GM23248 (cell line): Measurements from ENCODE around the gene CRYBB1.

Experiments
- EZH2 ChIP-seq: fragments of 200-600 bp; sonication (generic); IDR thresholded peaks from 2 replicates; pipeline ENCODE4 v1.6.1; 2018; ENCODE audit warnings: antibody characterized with exemption, mild to moderate bottlenecking; ENCODE audit not compliant: insufficient read depth, poor library complexity, severe bottlenecking
- EZH2phosphoT487 ChIP-seq: fragments of 200-600 bp; sonication (generic); IDR thresholded peaks from 2 replicates; pipeline ENCODE4 v1.6.1; 2018; ENCODE audit warnings: antibody characterized with exemption, moderate library complexity, mild to moderate bottlenecking, low read depth; ENCODE audit not compliant: insufficient read depth

GRCh38 chr22:26643418-26644100 is 25.7 kb upstream of the CRYBB1 start:
- TF ChIP-seq EZH2 = no peak
- no peak for TF ChIP-seq EZH2phosphoT487
